Thoracic aorta (tissue), 2 donors: ENCODE data around the gene DYTN. TPM values are rescaled to one million over a fixed set of nuclear protein-coding genes. Genes with fewer than 3 reads are reported as not detected.
"Not testable (repeated sequence)": the region's sequence is repeated elsewhere in the genome, so short reads cannot be mapped to it uniquely, and the experiment has no call there.

Source experiments
- ATAC-seq: fragments of 150-250 bp; one replicate; pipeline ENCODE4 v1.8.0; 2017; ENCODE audit warnings: low read depth; ENCODE audit not compliant: insufficient number of reproducible peaks, low FRiP score
- DNase-seq: peaks from one replicate; pipeline ENCODE4 v3.0.0-alpha.2; 2020; ENCODE audit warnings: low spot score
- H3K27ac ChIP-seq, 2 donors: fragments of 200-600 bp; sonication (generic); 1 replicate in 1 of 2; 2 replicates in 1 of 2; pipeline ENCODE4 v1.5.1; 2016; ENCODE audit warnings: mild to moderate bottlenecking in 2 of 2, moderate library complexity in 2 of 2
- H3K27me3 ChIP-seq: fragments of 200-600 bp; sonication (generic); replicated peaks from 2 replicates; pipeline ENCODE4 v1.6.0; 2016; ENCODE audit warnings: mild to moderate bottlenecking; ENCODE audit not compliant: insufficient read depth
- H3K36me3 ChIP-seq: fragments of 200-600 bp; sonication (generic); one replicate; pipeline ENCODE4 v1.5.1; 2016
- H3K4me1 ChIP-seq, 2 donors: fragments of 200-600 bp; sonication (generic); 1 replicate in 1 of 2; 2 replicates in 1 of 2; pipeline versions ENCODE4 v1.5.1 to v1.6.0; 2016; ENCODE audit warnings: low read depth in 2 of 2, mild to moderate bottlenecking in 1 of 2; ENCODE audit not compliant: control insufficient read depth in 1 of 2
- H3K4me3 ChIP-seq: fragments of 200-600 bp; sonication (generic); 2 replicates; pipeline ENCODE4 v1.5.1; 2016; ENCODE audit warnings: mild to moderate bottlenecking
- H3K9me3 ChIP-seq: fragments of 200-600 bp; sonication (generic); 2 replicates; pipeline ENCODE4 v1.5.1; 2016
- total RNA-seq, 2 donors: library from RNA; depleted of rRNA; stranded (reverse); fragments of >200 nt; gene quantifications; one replicate each; pipeline versions ENCODE4 v1.1.0 to v1.2.3, GENCODE V29; 2016
- TF ChIP-seq, protein P1 (sequence below): fragments of 200-600 bp; sonication (generic); IDR thresholded peaks from one replicate; pipeline ENCODE4 v1.5.1; 2019; ENCODE audit warnings: antibody characterized with exemption

Gene DYTN
- total RNA-seq, 2 donors from 2014 or later = not detected

DNA sequence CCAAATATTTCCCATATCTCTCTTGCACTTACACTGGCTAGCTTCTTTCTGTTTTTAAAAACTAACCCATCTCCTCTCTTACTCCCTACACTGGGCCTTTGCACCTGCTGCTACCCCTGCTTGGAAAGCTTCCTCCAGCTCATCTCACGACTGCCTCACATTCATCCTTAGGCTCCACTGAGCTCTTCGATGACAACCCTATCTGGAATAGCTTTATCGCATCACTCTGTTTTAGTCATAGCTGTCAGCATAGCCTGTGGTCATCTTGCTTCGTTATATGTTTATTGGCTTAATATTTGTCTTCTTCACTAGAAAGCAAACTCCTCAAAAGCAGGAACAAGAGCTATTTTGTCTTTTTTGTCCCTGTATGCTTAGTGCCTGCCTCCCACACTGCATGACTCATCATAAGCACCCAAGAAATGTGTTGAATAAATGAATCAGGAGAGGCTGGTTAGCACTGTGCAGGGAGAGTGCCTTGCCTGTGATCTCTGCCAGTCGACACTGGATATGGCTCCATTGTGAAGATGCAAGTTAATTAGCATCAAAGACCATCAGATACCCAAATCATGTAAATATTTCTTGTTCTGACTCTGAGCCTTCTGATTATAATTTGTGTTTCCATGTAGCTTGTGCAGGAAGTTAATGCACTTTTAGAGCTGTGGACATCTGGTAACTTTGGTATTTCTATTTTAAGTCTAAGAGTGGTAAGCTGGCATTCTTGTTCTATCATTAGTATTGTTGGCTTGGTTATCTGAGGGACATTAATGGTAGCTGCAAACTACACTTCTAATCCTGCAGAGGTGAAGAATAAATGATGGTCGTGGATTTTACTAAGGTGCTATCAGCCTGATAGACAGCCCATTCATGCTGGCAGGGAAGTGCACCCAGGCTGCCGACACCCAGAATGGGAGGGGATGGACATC lies 10.3 kb upstream of the DYTN start:
- Histone ChIP-seq H3K27me3 (no peaks in the 10 kb centered on the region), H3K4me1 (no peaks in the 10 kb centered on the region), H3K27ac (no peak overlapping the region), H3K4me3 (no peak overlapping the region), H3K36me3 (no peaks in the 10 kb centered on the region), H3K9me3 (no peaks in the 10 kb centered on the region)
- DNase-seq = no peak
- TF ChIP-seq, protein P1, sequence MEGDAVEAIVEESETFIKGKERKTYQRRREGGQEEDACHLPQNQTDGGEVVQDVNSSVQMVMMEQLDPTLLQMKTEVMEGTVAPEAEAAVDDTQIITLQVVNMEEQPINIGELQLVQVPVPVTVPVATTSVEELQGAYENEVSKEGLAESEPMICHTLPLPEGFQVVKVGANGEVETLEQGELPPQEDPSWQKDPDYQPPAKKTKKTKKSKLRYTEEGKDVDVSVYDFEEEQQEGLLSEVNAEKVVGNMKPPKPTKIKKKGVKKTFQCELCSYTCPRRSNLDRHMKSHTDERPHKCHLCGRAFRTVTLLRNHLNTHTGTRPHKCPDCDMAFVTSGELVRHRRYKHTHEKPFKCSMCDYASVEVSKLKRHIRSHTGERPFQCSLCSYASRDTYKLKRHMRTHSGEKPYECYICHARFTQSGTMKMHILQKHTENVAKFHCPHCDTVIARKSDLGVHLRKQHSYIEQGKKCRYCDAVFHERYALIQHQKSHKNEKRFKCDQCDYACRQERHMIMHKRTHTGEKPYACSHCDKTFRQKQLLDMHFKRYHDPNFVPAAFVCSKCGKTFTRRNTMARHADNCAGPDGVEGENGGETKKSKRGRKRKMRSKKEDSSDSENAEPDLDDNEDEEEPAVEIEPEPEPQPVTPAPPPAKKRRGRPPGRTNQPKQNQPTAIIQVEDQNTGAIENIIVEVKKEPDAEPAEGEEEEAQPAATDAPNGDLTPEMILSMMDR = no peak
- ATAC-seq = no peak

DNA sequence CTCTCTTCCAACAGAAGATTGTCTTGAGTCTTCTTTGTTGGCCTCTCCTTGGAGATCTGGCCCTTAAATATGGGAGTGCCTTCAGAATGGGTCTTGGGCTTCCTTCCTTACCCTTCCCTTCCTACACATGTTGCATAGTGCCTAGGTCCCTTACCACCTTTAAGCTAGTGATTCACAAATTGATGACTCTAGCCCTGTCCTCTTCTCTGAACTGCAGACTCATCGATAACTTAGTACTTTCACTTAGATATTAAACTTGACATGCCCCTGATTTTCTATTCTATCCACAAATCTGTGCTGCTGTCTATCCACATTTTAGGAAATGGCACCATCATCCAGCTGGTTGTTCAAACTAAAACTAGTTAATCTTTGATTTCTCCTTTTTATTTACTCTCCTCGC lies 9.1 kb upstream of the DYTN start:
- TF ChIP-seq, protein P1 = no peak
- no peak for ATAC-seq

DNA sequence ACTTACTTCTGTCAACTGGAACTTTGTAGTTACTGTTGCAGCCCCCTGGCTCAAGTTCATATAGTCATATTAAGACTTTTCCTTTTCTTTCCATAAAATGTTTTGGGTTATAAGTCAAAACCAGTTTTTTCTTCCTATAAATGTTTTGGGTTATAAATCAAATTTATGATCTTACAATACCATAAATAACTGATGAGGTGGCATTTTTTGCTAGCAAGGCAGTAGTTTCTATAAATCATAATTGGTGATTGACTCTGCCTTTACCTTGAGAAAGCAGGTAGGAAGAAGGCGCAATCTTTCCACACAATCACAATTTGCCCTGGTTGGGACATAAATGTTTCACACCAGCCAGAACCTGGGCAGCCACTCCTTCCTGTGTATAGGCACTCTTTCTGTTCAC lies 5.1 kb upstream of the DYTN start:
- no peak overlapping the region for H3K4me3 ChIP-seq
- ATAC-seq (no peak), DNase-seq (no peak)
- no peak overlapping the region for H3K27ac ChIP-seq
- H3K36me3 ChIP-seq = no peaks in the 10 kb centered on the region
- H3K4me1 ChIP-seq = no peaks in the 10 kb centered on the region
- H3K27me3 ChIP-seq = no peaks in the 10 kb centered on the region
- TF ChIP-seq, protein P1 = no peak
- no peaks in the 10 kb centered on the region for H3K9me3 ChIP-seq

More for the DNA sequence above, 9.1 kb upstream of the DYTN start:
- Histone ChIP-seq H3K36me3 (no peaks in the 10 kb centered on the region), H3K4me1 (no peaks in the 10 kb centered on the region), H3K27me3 (no peaks in the 10 kb centered on the region), H3K9me3 (no peaks in the 10 kb centered on the region), H3K4me3 (no peak overlapping the region), H3K27ac (no peak overlapping the region)
- DNase-seq = no peak

DNA sequence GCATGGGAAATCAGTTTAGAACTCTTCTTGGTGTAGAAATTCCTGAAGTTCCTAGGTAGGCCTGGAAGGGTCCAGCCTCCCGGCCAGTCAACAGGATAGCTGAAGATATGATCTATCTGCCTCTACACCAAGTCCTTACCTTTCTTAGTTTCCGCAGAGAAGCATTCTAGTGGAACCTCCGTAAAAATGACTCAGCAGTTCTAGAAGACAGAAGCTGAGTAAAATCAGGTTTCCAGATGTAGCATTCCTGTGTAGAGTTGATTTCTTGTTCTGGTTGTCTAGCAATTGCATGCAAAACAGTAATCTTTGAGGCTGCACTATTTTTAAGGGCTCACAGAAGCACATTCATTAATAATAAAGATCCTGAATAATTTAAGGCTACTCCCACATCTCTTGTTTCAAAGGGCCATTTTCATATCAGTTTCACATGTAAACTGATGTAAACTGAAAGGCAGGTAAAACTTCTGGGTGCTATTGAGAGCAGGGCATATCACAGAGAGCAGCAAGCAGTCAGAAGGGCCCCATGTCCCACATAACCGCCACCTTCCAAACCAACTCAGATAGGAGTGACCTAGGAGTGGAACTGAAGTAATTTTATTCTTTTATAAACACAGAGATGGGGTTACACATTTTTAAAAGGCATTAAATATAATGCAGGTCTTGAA lies 3.2 kb upstream of the DYTN start:
- H3K27ac ChIP-seq = no peak overlapping the region
- no peaks in the 10 kb centered on the region for H3K36me3 ChIP-seq
- H3K4me3 ChIP-seq = no peak overlapping the region
- TF ChIP-seq, protein P1 = no peak
- no peaks in the 10 kb centered on the region for H3K4me1 ChIP-seq
- no peak for DNase-seq
- H3K9me3 ChIP-seq = no peaks in the 10 kb centered on the region
- no peak for ATAC-seq
- no peaks in the 10 kb centered on the region for H3K27me3 ChIP-seq

DNA sequence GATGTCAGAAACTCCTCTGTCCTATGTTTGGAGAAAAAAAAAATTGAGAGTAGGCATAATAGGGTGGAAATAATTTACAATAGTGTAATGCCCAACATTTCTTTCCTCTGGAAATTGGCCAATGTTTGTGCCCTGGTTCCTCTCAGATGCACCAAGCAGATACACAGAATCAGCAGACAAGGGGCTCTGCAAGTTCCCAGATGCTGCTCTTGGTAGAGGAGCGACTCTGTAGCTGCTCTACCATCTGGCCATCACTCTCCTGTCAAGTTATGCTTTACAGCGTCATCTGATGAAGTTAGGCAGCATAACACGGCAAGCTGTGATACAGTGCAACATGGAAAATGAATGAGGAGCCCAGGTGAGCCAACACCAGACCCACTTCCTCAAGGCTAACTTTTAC lies 1.6 kb downstream of the DYTN start:
- Histone ChIP-seq H3K36me3 (no peaks in the 10 kb centered on the region), H3K27me3 (no peaks in the 10 kb centered on the region), H3K4me3 (no peak overlapping the region), H3K9me3 (no peaks in the 10 kb centered on the region), H3K4me1 (no peaks in the 10 kb centered on the region), H3K27ac (no peak overlapping the region)
- ATAC-seq (no peak), DNase-seq (no peak)
- TF ChIP-seq, protein P1 = no peak

DNA sequence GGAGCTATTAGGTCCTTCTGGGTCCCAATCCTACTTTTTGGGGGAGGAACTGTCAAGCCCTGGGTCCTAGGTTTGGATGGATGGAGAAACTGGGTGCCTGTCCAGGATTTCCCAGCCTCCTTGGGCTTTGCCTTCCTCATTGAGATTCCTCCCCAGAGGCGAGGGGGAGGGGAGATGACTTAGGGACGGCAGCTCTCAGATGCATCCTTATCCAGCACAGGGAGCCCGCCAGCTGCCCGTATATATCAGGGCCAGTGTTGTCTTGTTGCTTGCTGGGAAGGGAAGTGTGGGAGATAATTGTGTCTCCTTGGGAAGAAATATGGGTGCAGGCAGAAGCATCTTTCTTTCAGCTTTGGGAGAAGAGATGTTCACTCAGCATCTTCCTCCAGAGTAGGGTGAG lies 3.0 kb downstream of the DYTN start:
- H3K36me3 ChIP-seq, H3K27me3 ChIP-seq, DNase-seq, H3K9me3 ChIP-seq, H3K4me1 ChIP-seq, ATAC-seq, H3K4me3 ChIP-seq, H3K27ac ChIP-seq: not testable (repeated sequence)
